GM12878 (cell line): Measurements from ENCODE around the gene CCDC184. TPM values are rescaled to one million over a fixed set of nuclear protein-coding genes. Genes with fewer than 3 reads are reported as not detected.
"Not testable (repeated sequence)": the region's sequence is repeated elsewhere in the genome, so short reads cannot be mapped to it uniquely, and the experiment has no call there.

ENCODE experiments used
- ATAC-seq: fragments of 200-7000 bp; cut with Tn5 transposase; 3 replicates; pipeline ENCODE4 v1.9.1; 2020; ENCODE audit warnings: mild to moderate bottlenecking, moderate library complexity
- BruUV-seq: library from RNA; stranded (reverse); fragments of 400-500 nt; replicated peaks from 2 replicates; lab custom pipeline; 2021; lab: Mats Ljungman, UMichigan
- CTCF ChIA-PET: fragments of 300-600 bp; sonication (Branson Sonifier 250); formaldehyde crosslinking; extraction: SDS; loops from one replicate; lab custom pipeline; 2021; ENCODE audit warnings: inconsistent platforms; lab: Yijun Ruan, JAX
- POLR2A ChIA-PET: fragments of 350-600 bp; formaldehyde crosslinking; extraction: SDS; loops from one replicate; lab custom pipeline; 2021; ENCODE audit warnings: inconsistent platforms; lab: Charles Lee
- RAD21 ChIA-PET: fragments of 300-600 bp; sonication (Branson Sonifier 250); formaldehyde crosslinking; loops from one replicate; lab custom pipeline; 2023; ENCODE audit warnings: antibody characterized with exemption; ENCODE audit not compliant: unreplicated experiment; lab: Charles Lee
- SMC1A ChIA-PET: fragments of 300-600 bp; sonication (Branson Sonifier 250); formaldehyde crosslinking; loops from one replicate; lab custom pipeline; 2023; ENCODE audit not compliant: unreplicated experiment, uncharacterized antibody; lab: Charles Lee
- DNase-seq: peaks from one replicate; pipeline ENCODE4 v3.0.0-alpha.2; 2011; ENCODE audit warnings: low read depth, low spot score
- FAIRE-seq: peaks from 3 replicates; lab custom pipeline; 2011; peaks lifted over from hg19 to GRCh38; lab: Jason Lieb, UNC
- H2AFZ ChIP-seq: 2 replicates; pipeline ENCODE4 v1.6.0; 2011; ENCODE audit warnings: low read depth, low read length, control low read depth; ENCODE audit not compliant: control insufficient read depth
- H3K27ac ChIP-seq: 2 replicates; pipeline ENCODE4 v1.5.1; 2011; ENCODE audit warnings: control low read depth; ENCODE audit not compliant: control insufficient read depth, insufficient read depth
- H3K27me3 ChIP-seq, 2 experiments: replicated peaks in 1 of 2; 2 replicates each; pipeline versions ENCODE4 v1.6.0 to v1.6.1; 2011; ENCODE audit warnings: low read length in 1 of 2; ENCODE audit not compliant: control insufficient read depth in 2 of 2, insufficient read depth in 2 of 2
- H3K36me3 ChIP-seq, 2 experiments: 2 replicates each; pipeline ENCODE4 v1.5.1; 2011; ENCODE audit warnings: low read length in 1 of 2; ENCODE audit not compliant: control insufficient read depth in 2 of 2, insufficient read depth in 2 of 2
- H3K4me1 ChIP-seq: 2 replicates; pipeline ENCODE4 v1.6.1; 2011; ENCODE audit warnings: mild to moderate bottlenecking, low read length, moderate library complexity, mixed read lengths; ENCODE audit not compliant: control insufficient read depth, insufficient read depth
- H3K4me2 ChIP-seq: 2 replicates; pipeline ENCODE4 v1.6.0; 2011; ENCODE audit warnings: control low read depth; ENCODE audit not compliant: control insufficient read depth, insufficient read depth
- H3K4me3 ChIP-seq: fragments of 200-600 bp; sonication (generic); 2 replicates; pipeline ENCODE4 v1.5.1; 2016
- H3K79me2 ChIP-seq: 2 replicates; pipeline ENCODE4 v1.6.0; 2011; ENCODE audit warnings: low read length; ENCODE audit not compliant: control insufficient read depth, insufficient read depth
- H3K9ac ChIP-seq: 2 replicates; pipeline ENCODE4 v1.8.0; 2011; ENCODE audit warnings: low read length, control low read depth, mixed read lengths; ENCODE audit not compliant: control insufficient read depth, insufficient read depth
- H3K9me3 ChIP-seq: replicated peaks from 3 replicates; pipeline ENCODE4 v1.5.1; 2011; ENCODE audit warnings: mild to moderate bottlenecking, low read length; ENCODE audit not compliant: control insufficient read depth, insufficient read depth
- H4K20me1 ChIP-seq: 2 replicates; pipeline ENCODE4 v1.6.0; 2011; ENCODE audit not compliant: control insufficient read depth, insufficient read depth
- CBFB ChIP-seq: IDR thresholded peaks from 2 replicates; pipeline ENCODE4 v1.6.1; 2016; ENCODE audit warnings: antibody characterized with exemption, low read depth
- FOXK2 ChIP-seq: fragments of 450-650 bp; IDR thresholded peaks from 2 replicates; pipeline ENCODE4 v1.6.1; 2017; ENCODE audit warnings: mild to moderate bottlenecking, moderate library complexity
- GABPA ChIP-seq: IDR thresholded peaks from 2 replicates; pipeline ENCODE4 v1.6.1; 2014; ENCODE audit warnings: antibody characterized with exemption, low read depth, mild to moderate bottlenecking, inconsistent platforms
- KAT2A ChIP-seq: conservative IDR thresholded peaks from 2 replicates; pipeline ENCODE4 v1.6.1; 2011; ENCODE audit warnings: low read depth, low read length; ENCODE audit not compliant: control insufficient read depth
- STAT1 ChIP-seq: fragments of 450-650 bp; conservative IDR thresholded peaks from 2 replicates; pipeline ENCODE4 v1.6.1; 2014; ENCODE audit warnings: antibody characterized with exemption, mild to moderate bottlenecking
- YY1 ChIP-seq: IDR thresholded peaks from 2 replicates; pipeline ENCODE4 v1.6.1; 2011; ENCODE audit warnings: low read depth, mild to moderate bottlenecking, low read length
- WGBS: methylation state at CpG from one replicate; pipeline ENCODE4 v1.1.6; 2016; ENCODE audit warnings: low lambda C conversion rate; ENCODE audit not compliant: insufficient replicate concordance, insufficient coverage; ENCODE audit errors: missing lambda C conversion rate; 5-methylcytosine and 5-hydroxymethylcytosine counted together
- in situ Hi-C: fragments of 300-500 bp; cut with MboI; formaldehyde crosslinking; loops from 9 replicates; pipeline ENCODE4 v1.14.3; 2018; ENCODE audit warnings: mixed read lengths
- intact Hi-C: fragments of 100-400 bp; cut with micrococcal nuclease; formaldehyde crosslinking; loops from one replicate; pipeline ENCODE4 v1.14.2; 2022; ENCODE audit not compliant: unreplicated experiment
- polyA plus RNA-seq, 11 experiments: library from polyadenylated mRNA; depleted of rRNA in 4 of 11; unstranded in 6 of 11; stranded (reverse) in 5 of 11; fragments of >200 nt; fragmentation: Nextera tagmentation in 4 of 11; fragmentation: Illumina TruSeq in 1 of 11; extraction: Ambion mirVana in 4 of 11; extraction: Trizol in 1 of 11; gene quantifications; 1 replicate in 1 of 11; 2 replicates in 10 of 11; pipeline versions ENCODE4 v1.2.1 to v1.2.3, GENCODE V29; 2011 to 2016; ENCODE audit warnings: inconsistent platforms in 2 of 11, missing spikeins in 2 of 11, low read depth in 1 of 11
- total RNA-seq, 4 experiments: library from RNA; depleted of rRNA in 3 of 4; stranded (reverse); fragments of >200 nt in 3 of 4; fragmentation: Illumina TruSeq in 1 of 4; extraction: Trizol in 1 of 4; gene quantifications; 2 replicates each; pipeline versions ENCODE4 v1.2.1 to v1.2.3, GENCODE V29; 2013 to 2021
- TF ChIP-seq, protein P1 (sequence below): IDR thresholded peaks from 2 replicates; pipeline ENCODE4 v1.6.1; 2012; ENCODE audit warnings: low read length, inconsistent platforms

CCDC184 gene
- total and polyA plus RNA-seq, 10 of the 15 experiments (the other 5 are each of a cell fraction or from before 2014, with no cell fraction given) = not detected

DNA sequence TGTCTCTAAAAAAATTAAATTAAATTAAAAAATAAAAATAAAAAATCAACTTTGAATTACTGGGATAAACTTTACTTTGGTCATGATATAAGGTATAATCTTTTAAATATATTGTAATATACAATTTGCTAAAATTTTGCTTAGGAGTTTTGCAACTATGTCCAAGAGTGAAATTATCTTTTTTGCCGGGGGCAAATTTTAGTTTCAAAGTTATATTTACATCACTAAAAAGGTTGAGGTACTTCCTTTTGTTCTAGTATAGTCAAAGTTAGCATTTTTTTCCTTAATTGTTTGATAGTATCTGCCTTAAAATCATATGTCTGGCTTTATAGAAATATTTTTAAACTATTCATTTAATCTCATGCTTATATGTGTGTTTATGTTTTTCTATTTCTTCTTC, 37.3 kb downstream of the CCDC184 start (continued):
- TF ChIP-seq, protein P1, sequence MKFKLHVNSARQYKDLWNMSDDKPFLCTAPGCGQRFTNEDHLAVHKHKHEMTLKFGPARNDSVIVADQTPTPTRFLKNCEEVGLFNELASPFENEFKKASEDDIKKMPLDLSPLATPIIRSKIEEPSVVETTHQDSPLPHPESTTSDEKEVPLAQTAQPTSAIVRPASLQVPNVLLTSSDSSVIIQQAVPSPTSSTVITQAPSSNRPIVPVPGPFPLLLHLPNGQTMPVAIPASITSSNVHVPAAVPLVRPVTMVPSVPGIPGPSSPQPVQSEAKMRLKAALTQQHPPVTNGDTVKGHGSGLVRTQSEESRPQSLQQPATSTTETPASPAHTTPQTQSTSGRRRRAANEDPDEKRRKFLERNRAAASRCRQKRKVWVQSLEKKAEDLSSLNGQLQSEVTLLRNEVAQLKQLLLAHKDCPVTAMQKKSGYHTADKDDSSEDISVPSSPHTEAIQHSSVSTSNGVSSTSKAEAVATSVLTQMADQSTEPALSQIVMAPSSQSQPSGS = no peak
- TF ChIP-seq YY1 = no peak
- TF ChIP-seq GABPA = no peak
- TF ChIP-seq FOXK2 = no peak

DNA sequence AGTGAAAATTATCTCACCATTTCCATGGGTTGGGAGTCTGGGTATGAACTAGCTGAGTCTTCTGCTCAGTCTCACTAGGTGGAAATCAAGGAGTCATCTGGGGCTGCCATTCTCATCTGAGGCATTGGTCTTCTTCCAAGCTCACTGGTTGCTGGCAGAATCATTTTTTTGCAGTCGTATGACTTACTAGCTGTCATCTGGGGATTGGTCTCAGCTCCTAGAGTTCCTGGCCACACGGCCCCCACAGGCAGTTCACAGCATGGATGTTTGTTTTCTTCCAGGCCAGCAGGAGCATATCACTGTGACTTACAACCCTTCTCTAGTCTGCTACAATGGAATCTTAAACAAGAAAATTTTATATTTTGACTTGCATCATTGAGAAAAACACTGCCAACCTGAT, 38.2 kb downstream of the CCDC184 start:
- Histone ChIP-seq H3K9me3 (no peaks in the 10 kb centered on the region), H3K4me2 (no peak overlapping the region), H3K36me3 (no peaks in the 10 kb centered on the region), H4K20me1 (no peaks in the 10 kb centered on the region), H3K27ac (no peak overlapping the region), H3K9ac (no peak overlapping the region), H3K4me1 (no peaks in the 10 kb centered on the region), H3K4me3 (no peak overlapping the region), H2AFZ (no peak overlapping the region), H3K27me3 (peaks cover 0 to 2% of the 10 kb centered on the region in 2 experiments; a peak in 2 of 4 replicates), H3K79me2 (no peaks in the 10 kb centered on the region)
- 15% methylated on average over 2 of the region's 2 CpGs for WGBS
- TF ChIP-seq CBFB (no peak), KAT2A (no peak), STAT1 (no peak)
- ChIA-PET POLR2A (interaction anchor here (0.7 kb wide), 1 partner anchor 18 kb away, joined by 3 read pairs; the partner anchor contains the start of gene OR10AD1), SMC1A (no interaction called here), CTCF (interaction anchor here (0.6 to 0.7 kb wide), 2 partner anchors 236 to 442 kb away, joined by 3 to 4 read pairs; no protein-coding TSS in a partner anchor), RAD21 (interaction anchor here (1.1 kb wide), 1 partner anchor 18 kb away, joined by 4 read pairs; no protein-coding TSS in a partner anchor)
- ATAC-seq (no peak), FAIRE-seq (no peak), DNase-seq (no peak)
- in situ Hi-C loops = no loop called here
- no TSS peak for BruUV-seq
- intact Hi-C loops = no loop called here

DNA sequence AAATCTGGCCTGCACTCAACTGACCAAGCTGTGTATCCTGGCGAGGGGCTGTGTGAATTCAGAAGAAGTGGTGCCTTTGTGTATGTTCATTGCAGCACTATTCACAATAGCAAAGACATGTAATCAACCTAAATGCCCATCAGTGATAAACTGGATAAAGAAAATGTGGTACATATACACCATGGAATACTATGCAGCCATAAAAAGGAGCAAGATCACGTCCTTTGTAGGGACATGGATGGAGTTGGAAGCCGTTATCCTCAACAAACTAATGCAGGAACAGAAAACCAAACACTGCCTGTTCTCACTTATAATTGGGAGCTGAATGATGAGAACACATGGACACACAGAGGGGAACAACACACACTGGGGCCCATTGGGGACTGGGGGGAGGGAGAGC, 41.1 kb downstream of the CCDC184 start:
- WGBS = 5% methylated on average over 3 of the region's 3 CpGs
- CTCF ChIA-PET, DNase-seq, H4K20me1 ChIP-seq, H3K36me3 ChIP-seq, H2AFZ ChIP-seq, in situ Hi-C loops, H3K27me3 ChIP-seq, BruUV-seq, H3K9me3 ChIP-seq, H3K4me1 ChIP-seq, H3K4me3 ChIP-seq, ATAC-seq, H3K9ac ChIP-seq, H3K4me2 ChIP-seq, H3K79me2 ChIP-seq, FAIRE-seq, intact Hi-C loops, RAD21 ChIA-PET, SMC1A ChIA-PET, H3K27ac ChIP-seq: not testable (repeated sequence)
- POLR2A ChIA-PET = interaction anchor here (0.8 kb wide), 1 partner anchor 13 kb away, joined by 4 read pairs; no protein-coding TSS in a partner anchor
